HG03025 (cell line): Measurements from ENCODE around the gene HPCAL1.

ENCODE experiments used
- ATAC-seq: cut with Tn5 transposase; IDR thresholded peaks from one replicate; pipeline ENCODE4 v1.9.1; 2021; ENCODE audit warnings: mild to moderate bottlenecking, moderate library complexity; ENCODE audit not compliant: unreplicated experiment, low FRiP score

HPCAL1 gene

DNA sequence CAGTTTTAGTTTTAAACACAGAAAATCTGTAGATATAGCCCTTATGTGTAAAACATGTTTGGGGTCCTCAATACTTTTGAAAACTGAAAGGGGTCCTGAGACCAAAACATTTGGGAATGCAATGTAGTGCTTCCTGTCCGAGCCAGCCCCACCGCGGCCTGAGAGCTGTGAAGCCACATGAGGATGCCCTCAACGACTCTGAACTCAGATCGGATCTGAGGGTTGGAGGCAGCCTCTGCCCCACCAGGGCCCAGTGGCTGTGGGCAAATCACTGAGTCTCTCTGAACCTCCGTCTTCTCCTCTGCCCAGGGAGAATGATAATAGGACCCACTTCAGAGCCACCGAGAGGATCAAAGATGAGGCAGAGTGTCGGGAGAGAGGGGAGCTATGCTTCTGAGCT, 33.4 kb upstream of the HPCAL1 start:
- ATAC-seq, result no peak

DNA sequence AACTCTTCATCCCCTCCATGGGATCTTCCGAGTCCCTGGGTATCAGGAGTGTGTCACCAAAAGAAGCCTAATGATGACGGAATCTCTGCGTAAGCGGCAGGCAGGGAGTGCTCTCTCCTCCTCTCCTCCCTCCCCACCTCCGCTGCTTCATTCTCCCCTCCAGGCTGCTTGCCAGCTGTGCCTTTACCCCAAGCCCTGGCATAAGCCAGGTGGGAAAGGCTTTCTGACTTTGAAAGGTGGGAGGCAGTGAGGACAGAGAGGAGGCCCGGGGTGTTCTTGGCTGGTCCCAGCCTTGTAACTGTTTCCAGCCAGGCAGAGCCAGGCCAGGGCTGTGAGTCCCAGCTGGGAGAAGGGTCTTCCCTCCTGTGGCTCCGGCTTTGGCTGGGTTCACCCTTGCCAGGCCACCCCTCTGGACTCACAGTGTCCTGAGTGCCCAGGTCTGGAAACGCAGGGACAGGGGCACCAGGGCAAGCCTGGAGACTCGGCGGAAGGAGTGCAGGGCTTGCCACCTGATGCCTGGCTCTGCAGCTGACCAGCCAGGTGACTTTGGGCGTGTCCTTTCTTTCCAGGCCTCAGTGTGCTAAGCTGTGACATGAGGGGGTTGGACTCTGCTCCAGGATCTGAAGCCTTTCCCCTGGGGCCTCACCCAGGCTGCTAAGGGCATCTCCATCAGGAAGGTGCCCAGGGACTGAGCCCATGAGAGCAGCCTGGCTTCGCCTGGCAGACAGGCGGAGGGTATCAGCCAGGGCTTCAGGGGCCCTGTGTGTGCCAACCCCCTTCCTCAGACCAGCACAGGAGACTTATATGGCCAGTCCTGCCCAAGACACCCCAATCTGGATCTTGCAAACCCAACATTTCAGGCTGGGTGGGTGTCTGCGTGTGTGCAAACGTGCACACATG, 32.7 kb upstream of the HPCAL1 start:
- no peak for ATAC-seq

DNA sequence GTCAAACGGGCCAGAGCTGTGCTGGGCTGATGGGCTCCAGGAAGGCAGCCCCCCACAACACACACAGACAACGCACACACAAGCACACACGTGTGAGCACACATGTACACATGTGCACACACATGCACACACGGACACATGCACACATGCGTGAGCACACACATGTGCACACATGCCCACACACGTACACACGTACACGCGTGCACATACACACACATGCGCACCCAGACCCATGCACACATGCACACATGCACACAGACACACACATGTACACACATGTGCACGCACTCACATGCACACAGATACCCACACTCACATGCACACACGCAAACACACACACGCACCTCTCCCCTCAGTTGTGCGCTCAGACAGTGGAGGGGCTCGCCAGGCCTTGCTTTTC, 31.2 kb upstream of the HPCAL1 start:
- ATAC-seq, result no peak

DNA sequence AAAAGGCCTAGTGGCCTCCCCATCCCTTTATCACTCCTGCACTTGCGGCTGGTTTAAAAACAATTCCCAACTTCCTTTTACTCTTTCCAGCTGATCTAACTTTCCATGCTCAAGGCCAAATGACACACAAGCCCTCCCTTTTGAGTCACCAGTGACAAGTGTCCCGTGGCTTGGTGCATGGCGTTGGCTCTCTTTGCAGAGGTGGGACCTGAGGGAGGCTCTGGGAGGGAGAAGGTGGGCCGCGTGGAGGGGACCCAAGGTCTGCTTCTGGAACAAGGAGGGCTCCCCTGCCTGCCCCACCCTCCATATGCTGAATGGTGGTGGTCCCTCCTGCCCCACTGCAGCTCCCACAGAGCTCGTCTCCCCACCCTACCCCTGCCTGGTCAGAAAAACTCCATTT, 30.8 kb upstream of the HPCAL1 start:
- no peak for ATAC-seq

DNA sequence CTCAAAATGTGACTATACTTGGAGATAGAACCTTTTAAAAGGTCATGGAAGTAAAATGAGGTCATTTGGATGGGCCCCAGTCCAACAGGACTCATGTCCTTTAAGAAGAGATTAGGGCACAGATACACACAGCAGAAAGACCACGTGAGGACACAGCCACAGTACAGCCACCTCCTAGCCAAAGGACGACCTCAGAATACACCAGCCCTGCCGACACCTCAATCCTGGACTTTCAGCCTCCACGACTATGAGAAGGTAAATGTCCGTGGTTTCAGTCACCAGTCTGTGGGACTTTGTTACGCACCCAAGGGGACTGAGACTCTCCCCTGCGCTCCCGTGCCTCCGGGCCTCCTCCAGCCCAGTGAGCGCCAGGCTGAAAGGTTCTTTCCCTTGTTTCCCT, 30.2 kb upstream of the HPCAL1 start:
- ATAC-seq, result no peak

DNA sequence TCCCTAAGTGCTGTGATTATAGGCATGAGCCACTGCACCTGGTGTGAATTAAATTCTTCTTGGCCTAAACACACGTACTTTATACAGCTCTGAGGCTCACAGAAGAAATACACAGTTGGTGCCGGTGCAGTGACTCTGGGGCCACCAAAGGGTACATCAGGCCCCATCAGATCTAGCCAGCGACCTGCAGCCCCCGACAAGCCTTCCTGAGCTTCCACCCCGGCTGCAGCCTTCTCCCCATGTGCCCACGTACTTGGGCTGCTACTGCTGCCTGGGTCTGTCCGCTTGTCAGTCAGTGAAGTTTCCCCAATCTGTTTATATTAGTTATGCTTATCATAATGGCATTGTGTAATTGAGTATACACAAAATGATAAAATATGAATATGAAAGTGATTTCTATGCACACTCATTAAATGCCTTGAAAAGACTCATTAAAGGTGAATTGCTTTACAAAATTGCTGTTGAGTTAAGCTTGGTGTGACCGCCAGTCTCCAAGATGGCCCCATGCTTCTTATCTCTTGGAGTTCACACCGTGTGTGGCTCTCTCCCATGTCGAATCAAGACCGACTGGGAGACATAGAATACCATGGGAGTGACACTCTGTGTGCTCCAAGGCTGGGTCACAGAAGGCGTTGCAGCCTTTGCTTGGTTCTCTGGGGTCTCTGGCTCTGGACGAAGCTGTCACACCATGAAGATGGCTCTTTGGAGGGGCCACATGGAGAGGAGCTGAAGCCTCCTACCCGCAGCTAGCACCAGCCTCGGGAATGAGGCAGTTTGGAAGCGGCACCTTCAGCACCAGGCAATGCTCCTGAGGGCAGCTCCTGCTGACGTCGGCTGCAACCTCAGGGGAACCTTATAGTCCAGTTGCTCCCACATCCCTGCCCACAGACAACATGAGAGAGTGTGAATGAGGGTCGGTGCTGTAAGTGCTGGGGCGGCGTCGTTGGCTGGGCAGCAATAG, 29.2 kb upstream of the HPCAL1 start:
- ATAC-seq, result no peak

DNA sequence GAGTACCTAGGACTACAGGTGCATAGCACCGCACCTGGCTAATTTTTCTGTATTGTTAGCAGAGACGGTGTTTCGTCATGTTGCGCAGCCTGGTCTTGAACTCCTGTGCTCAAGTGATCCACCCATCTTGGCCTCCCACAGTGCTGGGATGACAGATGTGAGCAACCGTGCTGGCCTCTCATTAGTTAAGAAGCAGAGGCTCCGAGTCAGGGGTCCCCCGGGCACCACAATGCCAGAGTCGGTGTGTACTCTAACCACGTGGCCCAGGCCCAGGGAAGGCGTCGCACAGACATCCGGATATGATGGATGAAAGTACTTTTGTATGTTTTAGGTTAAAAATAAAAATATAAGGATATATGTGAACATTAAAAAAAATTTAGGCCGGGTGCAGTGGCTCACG, 28.3 kb upstream of the HPCAL1 start:
- no peak for ATAC-seq

DNA sequence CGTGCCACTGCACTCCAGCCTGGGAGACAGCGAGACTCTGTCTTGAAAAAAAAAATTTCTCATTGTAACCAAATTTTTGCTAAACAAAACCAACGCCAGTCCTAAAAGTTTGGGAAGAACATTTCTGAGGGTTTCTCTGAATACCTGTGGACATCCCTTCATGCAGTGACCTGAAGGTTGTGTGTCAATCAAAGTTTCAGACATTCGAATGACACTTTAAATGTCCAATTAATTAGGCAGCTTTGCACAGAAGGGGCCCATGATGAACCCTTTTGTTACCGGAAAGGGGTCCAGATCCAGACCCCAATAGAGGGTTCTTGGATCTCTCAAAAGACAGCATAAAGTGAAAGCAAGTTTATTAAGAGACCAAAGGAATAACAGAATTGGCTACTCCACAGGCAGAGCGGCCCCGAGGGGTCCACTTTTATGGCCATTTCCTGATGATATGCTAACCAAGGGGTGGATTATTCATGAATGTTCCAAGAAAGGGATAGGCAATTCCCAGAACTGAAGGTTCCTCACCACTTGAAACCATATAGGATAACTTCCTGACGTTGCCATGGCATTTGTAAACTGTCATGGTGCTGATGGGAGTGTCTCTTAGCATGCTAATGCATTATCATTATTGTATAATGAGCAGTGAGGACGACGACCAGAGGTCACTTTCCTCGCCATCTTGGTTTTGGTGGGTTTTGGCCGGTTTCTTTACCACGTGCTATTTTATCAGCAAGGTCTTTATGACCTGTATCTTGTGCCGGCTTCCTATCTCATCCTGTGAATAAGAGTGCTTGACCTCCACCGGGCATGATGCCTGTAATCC, 27.5 kb upstream of the HPCAL1 start:
- no peak for ATAC-seq

DNA sequence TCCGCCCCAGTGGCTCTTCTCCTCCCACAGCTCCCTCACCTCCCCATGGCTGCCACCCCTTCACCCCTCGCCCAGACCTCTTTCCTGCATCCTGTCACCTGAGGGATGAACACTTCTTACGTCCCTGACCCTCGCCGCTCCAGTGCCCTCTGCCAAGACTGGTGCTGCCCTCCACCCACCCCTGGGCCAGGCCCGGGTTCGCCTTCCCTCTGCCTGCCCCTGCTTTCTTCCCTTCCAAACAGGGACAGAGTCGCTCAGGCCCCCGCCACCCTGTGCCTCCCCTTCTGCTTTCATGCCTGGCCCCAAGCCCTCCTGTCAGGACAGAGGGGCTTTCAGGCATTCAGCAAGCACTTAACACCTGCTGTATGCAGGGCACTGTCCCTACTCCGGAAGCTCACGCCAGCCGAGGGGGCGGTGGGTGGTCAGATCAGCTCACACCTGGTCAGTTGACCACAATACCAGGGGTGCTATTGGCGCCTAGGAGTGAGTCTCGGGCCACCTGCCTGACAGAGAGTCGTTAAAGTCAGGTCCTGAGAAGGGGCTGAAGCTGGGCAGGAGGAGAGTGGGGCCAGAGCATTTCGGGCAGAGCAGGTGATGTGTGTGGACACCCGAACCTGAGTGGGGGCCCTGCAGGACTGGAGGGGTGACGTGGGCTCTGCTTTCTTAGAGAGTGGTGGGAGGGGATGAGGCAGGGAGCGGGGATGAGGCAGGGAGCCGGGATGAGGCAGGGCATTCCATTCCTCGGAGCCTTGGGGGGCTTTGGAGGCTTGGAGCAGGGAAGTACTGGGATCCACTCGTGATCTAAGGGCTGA, 26.0 kb upstream of the HPCAL1 start:
- no peak for ATAC-seq

DNA sequence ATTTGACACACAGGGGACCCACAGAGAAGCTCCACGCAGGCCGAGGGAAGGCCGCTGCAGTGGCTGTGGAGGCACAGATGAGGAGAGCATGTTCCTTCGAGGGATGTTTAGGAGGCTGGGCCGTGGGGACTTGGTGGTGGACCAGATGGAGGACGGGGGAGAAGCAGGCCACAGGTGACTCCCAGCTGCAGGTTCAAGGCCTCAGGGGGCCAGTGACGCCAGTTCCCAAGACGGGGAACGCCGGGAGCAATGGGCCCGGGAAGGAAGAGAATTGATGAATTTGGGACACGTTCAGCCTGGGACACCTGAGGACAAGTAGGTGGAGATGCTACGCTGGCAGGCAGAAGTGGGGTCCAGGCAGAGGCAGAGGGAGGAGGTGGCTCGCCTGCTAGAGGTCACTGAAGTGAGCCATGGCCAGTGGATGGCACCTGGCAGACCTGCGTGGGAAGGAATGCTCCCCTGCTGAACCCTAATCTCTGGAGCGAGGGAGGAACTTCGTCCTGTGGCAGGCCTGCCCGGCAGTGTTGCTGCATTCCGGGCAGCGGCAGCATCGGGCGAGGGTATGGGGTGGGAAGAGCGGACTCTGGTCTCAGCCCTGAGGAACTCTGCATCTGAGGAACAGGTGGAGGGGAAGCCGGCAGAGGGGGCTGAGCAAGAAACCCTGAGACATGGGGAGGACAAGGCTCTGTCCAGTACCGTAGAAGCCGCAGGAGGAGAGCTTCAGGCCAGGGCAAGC, 25.2 kb upstream of the HPCAL1 start:
- ATAC-seq, result no peak

DNA sequence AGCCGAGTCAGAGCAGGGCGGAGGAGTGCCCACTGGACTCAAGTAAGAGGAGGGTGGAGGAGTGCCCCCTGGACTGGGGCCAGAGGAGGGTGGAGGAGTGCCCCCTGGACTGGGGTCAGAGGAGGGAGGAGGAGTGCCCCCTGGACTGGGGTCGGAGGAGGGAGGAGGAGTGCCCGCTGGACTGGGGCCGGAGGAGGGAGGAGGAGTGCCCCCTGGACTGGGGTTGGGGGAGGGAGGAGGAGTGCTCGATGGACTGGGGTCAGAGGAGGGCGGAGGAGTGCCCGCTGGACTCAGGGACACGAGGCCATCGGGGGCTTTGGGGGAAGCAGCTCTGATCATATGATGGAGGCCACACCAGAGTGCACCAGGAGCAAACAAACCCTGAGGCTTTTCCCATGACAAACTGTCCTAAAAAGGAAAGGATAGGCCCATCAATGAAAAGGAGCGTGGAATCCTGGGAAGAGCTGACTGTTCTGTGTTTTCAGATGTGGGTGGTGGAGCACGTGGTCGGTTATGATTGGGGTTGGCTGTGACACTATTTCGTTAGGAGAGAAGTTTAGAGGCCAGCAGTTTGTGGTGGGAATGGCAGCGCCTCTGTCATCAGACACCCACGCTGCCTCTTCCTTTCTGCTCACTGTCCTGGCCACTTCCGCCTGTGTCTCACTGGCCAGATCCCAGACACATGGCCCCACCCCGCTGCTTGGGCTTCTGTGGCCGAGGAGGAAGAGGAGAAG, 24.5 kb upstream of the HPCAL1 start:
- ATAC-seq, result no peak

DNA sequence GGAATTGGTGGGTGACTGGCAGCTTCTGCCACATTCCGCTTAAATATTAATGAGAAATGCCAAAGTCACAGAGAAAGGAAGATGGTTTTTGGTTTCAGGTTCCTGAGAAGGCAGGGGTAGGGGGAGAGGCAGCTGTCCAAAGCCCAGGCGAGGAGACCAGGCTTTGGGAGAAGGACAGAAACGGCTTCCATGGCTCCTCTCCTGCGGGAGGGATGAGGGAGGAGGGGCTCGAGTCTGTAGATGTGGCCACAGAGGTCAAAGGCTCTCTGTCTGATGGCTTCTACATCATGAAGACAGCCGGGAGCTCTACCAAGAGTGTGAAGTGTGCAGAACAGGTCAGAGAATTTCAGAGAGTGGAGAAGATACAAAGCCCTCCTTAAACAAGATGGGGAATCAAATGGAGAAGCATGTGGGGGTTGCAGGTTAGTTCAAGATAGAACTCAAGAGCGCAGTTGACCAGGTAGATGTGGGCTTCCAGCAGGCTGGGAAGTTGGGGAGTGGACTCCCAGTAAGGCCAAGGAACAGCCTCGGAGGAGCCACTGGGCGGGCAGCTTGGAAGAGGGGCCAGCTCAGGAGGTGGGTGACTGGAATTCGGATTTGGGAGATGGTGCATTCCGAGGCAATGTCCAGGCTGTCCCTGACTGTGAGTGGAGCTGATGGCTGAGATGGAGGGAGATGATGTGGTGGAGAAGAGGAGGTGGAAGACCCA, 23.8 kb upstream of the HPCAL1 start:
- no peak for ATAC-seq

DNA sequence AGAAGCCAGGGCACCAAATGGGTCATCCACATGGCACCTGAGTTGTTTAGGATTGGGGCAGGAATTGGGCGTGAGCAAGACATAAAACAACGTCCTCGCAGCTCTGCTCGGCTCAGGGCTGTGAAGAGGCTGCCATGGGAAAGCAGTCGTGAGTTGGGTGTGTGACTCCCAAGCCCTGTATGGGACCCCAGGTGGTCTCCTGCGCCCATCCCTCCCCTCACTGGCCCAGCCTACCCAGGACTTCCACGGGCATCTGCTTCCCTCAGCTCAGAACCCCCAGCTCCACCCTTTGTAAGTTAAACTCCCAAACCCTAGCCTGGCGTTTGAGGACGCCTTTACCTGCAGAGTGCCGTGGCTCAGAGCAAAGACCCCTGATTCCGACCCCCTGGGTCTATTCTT, 23.2 kb upstream of the HPCAL1 start:
- ATAC-seq, result no peak

DNA sequence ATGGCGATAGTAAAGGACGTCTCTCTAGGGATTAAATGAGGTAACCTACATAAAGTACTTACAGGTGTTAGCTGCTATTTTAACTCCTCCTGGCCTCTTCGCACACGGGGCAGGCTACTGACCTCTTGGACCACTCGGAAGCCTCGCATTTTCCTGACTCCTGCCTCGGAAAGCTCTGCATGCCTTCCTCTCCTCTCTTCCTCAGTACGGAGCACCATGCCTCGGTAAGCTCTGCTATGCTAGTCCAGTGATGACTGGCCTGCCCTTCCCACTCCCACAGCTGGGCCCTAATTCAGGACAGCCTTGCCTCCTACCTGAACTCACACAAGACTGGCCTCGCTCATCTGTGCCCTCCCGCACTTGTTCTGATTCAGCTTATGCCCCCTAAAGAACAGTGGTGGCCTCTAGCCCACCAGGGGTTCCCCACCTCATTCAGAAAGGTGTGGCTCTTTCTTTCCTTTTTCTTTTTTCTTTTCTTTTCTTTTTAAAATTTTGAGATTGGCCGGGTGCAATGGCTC, 22.7 kb upstream of the HPCAL1 start:
- ATAC-seq, result no peak

DNA sequence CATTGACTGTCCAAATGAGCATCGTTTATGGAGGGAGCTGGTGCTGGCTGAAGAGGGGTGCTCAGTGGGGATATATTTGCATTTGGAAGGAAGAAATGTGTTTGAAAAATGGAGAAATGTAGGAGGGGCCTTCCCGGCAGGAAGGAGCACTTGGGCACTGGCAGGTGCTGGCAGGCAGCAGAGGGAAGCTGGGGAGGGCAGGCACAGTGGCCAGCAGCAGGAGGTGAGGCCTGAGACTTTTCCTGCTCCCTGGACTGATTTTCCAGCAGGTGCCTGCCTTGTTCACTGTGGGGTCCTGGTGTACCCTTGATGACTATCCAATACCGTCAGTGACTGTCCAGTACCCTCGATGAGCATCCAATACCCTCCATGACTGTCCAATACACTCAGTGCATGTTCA, 20.8 kb upstream of the HPCAL1 start:
- no peak for ATAC-seq

DNA sequence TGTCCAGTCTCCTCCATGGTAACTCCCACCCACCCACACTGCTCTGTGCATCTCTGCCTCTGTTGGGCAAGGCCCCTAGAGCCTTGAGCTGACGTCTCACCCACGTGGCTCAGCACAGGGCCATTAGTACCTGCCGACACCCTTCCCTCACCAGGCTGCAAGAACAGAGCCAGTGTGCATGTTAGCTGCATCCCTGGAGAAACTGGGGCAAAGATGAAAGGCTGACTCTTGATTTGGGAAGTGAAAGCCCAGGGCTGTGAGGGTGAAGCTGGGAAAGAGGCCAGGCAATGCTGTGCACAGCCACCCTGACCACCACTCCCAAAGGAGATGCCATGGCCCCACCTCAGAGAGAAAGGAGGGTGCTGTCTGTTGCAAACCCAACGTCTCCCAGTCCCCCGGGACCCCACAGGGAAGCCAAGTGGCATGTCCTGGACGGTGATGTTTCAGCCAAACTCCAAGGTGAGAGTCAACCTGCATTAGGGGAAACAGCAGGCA, 20.0 kb upstream of the HPCAL1 start:
- ATAC-seq, result no peak
